ENCODE results near the gene WDR3. TPM values are rescaled to one million over a fixed set of nuclear protein-coding genes. Genes with fewer than 3 reads are reported as not detected.

WDR3 gene
- total RNA-seq, 1 donor from 2014 or later = 16.8 TPM

DNA sequence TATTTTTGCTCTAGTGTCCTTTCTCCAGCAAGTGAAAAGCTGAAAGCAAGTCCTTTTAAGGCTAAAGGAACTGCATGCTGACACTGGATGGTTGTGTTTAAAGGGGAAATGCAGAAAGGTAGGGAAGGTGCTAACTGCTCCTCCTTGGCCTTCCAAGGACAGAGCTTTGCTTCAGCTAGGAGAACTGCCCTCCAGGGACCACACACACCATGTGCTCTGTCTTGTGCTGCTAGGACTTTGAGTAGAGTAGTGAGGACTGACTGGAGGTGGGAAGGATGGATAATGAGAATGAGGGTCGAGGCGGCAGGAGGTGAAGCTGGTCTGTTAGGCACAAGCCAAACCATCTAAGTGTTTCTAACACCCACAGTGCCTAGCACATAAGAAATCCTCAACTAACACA, 77.9 kb downstream of the WDR3 start:
- DNase-seq (no peak), ATAC-seq (no peak)
- TF ChIP-seq, protein P1, sequence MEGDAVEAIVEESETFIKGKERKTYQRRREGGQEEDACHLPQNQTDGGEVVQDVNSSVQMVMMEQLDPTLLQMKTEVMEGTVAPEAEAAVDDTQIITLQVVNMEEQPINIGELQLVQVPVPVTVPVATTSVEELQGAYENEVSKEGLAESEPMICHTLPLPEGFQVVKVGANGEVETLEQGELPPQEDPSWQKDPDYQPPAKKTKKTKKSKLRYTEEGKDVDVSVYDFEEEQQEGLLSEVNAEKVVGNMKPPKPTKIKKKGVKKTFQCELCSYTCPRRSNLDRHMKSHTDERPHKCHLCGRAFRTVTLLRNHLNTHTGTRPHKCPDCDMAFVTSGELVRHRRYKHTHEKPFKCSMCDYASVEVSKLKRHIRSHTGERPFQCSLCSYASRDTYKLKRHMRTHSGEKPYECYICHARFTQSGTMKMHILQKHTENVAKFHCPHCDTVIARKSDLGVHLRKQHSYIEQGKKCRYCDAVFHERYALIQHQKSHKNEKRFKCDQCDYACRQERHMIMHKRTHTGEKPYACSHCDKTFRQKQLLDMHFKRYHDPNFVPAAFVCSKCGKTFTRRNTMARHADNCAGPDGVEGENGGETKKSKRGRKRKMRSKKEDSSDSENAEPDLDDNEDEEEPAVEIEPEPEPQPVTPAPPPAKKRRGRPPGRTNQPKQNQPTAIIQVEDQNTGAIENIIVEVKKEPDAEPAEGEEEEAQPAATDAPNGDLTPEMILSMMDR (IDR thresholded peaks at IDR 0.05) = no peak

DNA sequence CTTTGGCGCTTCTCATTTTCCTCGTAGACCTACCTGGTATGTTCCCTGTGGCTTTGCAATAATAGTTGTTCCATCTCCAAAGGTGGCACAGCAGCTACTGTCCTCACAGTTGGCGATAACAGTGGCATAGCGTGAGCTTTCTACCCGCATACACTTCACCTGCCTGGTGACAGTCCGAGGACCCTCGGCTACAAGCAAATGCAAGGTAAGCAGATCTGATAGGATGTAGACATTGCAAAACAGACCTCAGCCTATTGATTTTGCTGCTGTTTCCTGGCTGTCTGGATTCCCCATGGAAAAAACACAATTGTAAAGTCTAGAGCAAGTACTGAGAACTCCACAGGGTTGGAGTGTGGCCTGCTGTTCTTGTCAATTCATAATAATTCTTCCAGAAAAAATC, 78.5 kb downstream of the WDR3 start:
- H3K27ac ChIP-seq = no peak overlapping the region
- no peaks in the 10 kb centered on the region for H3K4me1 ChIP-seq
- no peak for DNase-seq
- no peaks in the 10 kb centered on the region for H3K36me3 ChIP-seq
- no peak for ATAC-seq
- H3K4me3 ChIP-seq = no peak overlapping the region
- TF ChIP-seq, protein P1 (IDR thresholded peaks at IDR 0.05) = no peak
- no peaks in the 10 kb centered on the region for H3K27me3 ChIP-seq
- H3K9me3 ChIP-seq = no peaks in the 10 kb centered on the region
- intact Hi-C loops (cut with DNase I) = no loop called here

More for the DNA sequence above, 77.9 kb downstream of the WDR3 start:
- intact Hi-C loops (cut with DNase I) = no loop called here
- H3K4me3 ChIP-seq = no peak overlapping the region
- no peaks in the 10 kb centered on the region for H3K27me3 ChIP-seq
- no peaks in the 10 kb centered on the region for H3K4me1 ChIP-seq
- no peak overlapping the region for H3K27ac ChIP-seq
- H3K9me3 ChIP-seq = no peaks in the 10 kb centered on the region
- H3K36me3 ChIP-seq = no peaks in the 10 kb centered on the region

DNA sequence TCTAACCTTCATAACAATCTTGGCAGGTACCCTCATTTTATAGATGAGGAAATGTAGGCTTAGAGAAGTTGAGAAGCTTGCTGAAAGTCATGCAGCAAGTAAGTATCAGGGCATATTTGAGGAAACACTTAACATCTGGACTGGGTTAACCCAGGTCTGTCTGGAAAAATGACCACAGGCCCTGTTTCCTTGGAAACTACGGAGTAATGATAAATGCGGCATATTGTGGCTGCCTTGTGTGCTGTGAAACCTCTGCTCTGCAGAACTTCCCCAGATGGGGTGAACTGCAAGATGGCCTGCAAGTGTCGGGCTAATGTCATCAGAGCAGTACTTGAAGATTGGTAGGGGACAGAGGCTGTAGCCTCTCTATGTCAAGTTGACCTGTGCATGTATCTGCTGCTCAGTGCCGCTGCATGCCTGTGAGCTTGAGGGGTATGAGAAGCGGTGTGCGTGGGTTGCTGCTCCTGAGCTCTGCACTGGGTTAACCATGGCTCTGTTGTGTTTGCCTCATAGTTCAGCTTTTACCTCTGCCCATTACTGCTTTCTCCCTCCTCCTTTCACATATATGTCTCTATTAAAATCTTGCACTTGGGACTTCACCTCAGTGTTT, 83.1 kb downstream of the WDR3 start:
- intact Hi-C loops (cut with DNase I) = no loop called here
- no peaks in the 10 kb centered on the region for H3K9me3 ChIP-seq
- no peaks in the 10 kb centered on the region for H3K36me3 ChIP-seq
- H3K27ac ChIP-seq = no peak overlapping the region
- TF ChIP-seq, protein P1 (IDR thresholded peaks at IDR 0.05) = no peak
- ATAC-seq (no peak), DNase-seq (no peak)
- no peak overlapping the region for H3K4me3 ChIP-seq
- no peaks in the 10 kb centered on the region for H3K27me3 ChIP-seq
- no peaks in the 10 kb centered on the region for H3K4me1 ChIP-seq

DNA sequence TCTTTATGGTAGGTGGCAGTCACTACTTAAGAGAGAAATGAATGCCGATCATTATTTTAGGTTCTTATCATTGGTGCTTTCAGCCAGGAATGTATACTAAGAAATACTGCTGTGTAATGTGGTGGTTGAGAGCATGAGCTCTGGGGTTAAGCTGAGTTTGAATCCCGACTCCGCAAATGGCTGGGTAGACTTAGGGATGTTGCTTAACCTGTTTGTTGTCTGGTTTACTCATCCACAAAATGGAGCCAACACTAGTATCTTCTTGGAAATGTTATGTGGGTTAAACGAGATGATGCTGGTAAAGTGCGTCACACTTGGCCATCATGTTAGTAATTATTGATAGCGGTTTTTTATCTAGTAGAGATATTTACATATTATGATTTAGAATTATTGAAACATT, 83.8 kb downstream of the WDR3 start:
- H3K27ac ChIP-seq = no peak overlapping the region
- intact Hi-C loops (cut with DNase I) = no loop called here
- H3K27me3 ChIP-seq = no peaks in the 10 kb centered on the region
- no peaks in the 10 kb centered on the region for H3K9me3 ChIP-seq
- DNase-seq (no peak), ATAC-seq (no peak)
- no peaks in the 10 kb centered on the region for H3K36me3 ChIP-seq
- TF ChIP-seq, protein P1 (IDR thresholded peaks at IDR 0.05) = no peak
- no peaks in the 10 kb centered on the region for H3K4me1 ChIP-seq
- no peak overlapping the region for H3K4me3 ChIP-seq

DNA sequence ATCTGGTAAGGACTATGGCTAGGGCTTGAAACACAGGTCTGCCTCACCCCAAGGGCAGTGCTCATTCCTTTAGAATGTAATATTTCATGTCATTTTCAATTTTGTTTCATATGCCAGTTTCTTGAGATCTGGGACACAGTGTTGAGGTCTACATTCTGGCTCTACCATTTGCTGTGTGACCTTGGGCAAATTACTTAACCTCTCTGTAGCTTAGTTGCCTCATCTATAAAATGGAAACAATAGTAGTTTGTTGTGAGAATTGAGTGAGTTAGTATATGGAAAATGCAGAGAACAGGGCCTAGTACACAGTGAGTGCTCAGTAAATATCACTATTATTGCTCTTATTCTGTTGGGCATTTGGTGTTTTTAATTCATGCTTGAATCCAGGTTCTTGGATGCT, 84.4 kb downstream of the WDR3 start:
- intact Hi-C loops (cut with DNase I) = no loop called here
- no peaks in the 10 kb centered on the region for H3K36me3 ChIP-seq
- no peak overlapping the region for H3K4me3 ChIP-seq
- H3K4me1 ChIP-seq = no peaks in the 10 kb centered on the region
- DNase-seq (no peak), ATAC-seq (no peak)
- H3K9me3 ChIP-seq = no peaks in the 10 kb centered on the region
- no peak overlapping the region for H3K27ac ChIP-seq
- TF ChIP-seq, protein P1 (IDR thresholded peaks at IDR 0.05) = no peak
- no peaks in the 10 kb centered on the region for H3K27me3 ChIP-seq

Other genes starting within 250 kb of the WDR3 start
- 32.4 TPM for gene GDAP2, start 118 bp upstream of the WDR3 start, total RNA-seq

All from upper lobe of right lung (tissue), 1 donor.